ENCODE results near the gene KIF26A.

Gene KIF26A

GRCh38 chr14:104209985-104210816, 71.8 kb downstream of the KIF26A start:
- DNase-seq (ENCODE audit: low read depth), result no peak

- no peak for DNase-seq (ENCODE audit: low read depth)
Observed at GRCh38 chr14:104210817-104211195, 72.4 kb downstream of the KIF26A start.

GRCh38 chr14:104211215-104211614, 72.8 kb downstream of the KIF26A start:
- DNase-seq (ENCODE audit: low read depth), result no peak

GRCh38 chr14:104211741-104212140, 73.4 kb downstream of the KIF26A start:
- DNase-seq (ENCODE audit: low read depth), result no peak

- DNase-seq (ENCODE audit: low read depth), result no peak
Observed at GRCh38 chr14:104212206-104213095, 74.1 kb downstream of the KIF26A start.

- no peak for DNase-seq (ENCODE audit: low read depth)
Observed at GRCh38 chr14:104213301-104214034, 75.1 kb downstream of the KIF26A start.

GRCh38 chr14:104214431-104215218, 76.2 kb downstream of the KIF26A start:
- DNase-seq (ENCODE audit: low read depth), result no peak

GRCh38 chr14:104215706-104216334, 77.4 kb downstream of the KIF26A start:
- DNase-seq (ENCODE audit: low read depth), result no peak

GRCh38 chr14:104216457-104216856, 78.1 kb downstream of the KIF26A start:
- no peak for DNase-seq (ENCODE audit: low read depth)

- no peak for DNase-seq (ENCODE audit: low read depth)
Observed at GRCh38 chr14:104217486-104218360, 79.3 kb downstream of the KIF26A start.

- no peak for DNase-seq (ENCODE audit: low read depth)
Observed at GRCh38 chr14:104218361-104219180, 80.2 kb downstream of the KIF26A start.

GRCh38 chr14:104219731-104220214, 81.4 kb downstream of the KIF26A start:
- no peak for DNase-seq (ENCODE audit: low read depth)

- no peak for DNase-seq (ENCODE audit: low read depth)
Observed at GRCh38 chr14:104220215-104221070, 82.1 kb downstream of the KIF26A start.

- no peak for DNase-seq (ENCODE audit: low read depth)
Observed at GRCh38 chr14:104221071-104221625, 82.8 kb downstream of the KIF26A start.

- DNase-seq (ENCODE audit: low read depth), result no peak
Observed at GRCh38 chr14:104221636-104222369, 83.4 kb downstream of the KIF26A start.

GRCh38 chr14:104222396-104223036, 84.1 kb downstream of the KIF26A start:
- DNase-seq (ENCODE audit: low read depth), result no peak
